ENCODE measurements around the gene TBC1D14.

DNA sequence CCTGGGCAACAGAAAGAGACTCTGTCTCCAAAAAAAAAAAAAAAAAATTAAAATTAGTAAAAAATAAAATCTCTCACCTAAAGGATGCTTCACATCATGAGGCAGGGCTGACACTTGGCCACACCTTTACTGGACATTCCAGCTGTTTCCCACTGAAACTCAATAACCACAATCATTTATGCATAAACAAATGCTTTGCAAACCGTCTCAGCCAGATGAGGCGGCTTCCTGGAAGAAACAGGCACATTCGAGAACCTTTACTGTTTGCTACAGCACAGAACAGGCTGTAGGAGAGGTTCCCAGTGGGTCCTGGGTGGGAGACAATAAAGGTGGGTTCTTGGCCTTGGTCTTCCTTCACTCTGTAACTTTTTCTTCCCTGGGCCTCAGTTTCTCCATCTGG lies 10.9 kb upstream of the TBC1D14 start:
- TF ChIP-seq, protein P1, sequence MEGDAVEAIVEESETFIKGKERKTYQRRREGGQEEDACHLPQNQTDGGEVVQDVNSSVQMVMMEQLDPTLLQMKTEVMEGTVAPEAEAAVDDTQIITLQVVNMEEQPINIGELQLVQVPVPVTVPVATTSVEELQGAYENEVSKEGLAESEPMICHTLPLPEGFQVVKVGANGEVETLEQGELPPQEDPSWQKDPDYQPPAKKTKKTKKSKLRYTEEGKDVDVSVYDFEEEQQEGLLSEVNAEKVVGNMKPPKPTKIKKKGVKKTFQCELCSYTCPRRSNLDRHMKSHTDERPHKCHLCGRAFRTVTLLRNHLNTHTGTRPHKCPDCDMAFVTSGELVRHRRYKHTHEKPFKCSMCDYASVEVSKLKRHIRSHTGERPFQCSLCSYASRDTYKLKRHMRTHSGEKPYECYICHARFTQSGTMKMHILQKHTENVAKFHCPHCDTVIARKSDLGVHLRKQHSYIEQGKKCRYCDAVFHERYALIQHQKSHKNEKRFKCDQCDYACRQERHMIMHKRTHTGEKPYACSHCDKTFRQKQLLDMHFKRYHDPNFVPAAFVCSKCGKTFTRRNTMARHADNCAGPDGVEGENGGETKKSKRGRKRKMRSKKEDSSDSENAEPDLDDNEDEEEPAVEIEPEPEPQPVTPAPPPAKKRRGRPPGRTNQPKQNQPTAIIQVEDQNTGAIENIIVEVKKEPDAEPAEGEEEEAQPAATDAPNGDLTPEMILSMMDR (IDR thresholded peaks at IDR 0.05; ENCODE audit: poor library complexity), result no peak
- TF ChIP-seq EZH2 (IDR thresholded peaks at IDR 0.05; ENCODE audit: borderline replicate concordance) (no peak), EZH2phosphoT487 (IDR thresholded peaks at IDR 0.05; ENCODE audit: low read depth, severe bottlenecking, unreplicated experiment) (no peak)
